ENCODE data around the gene PTTG1IP.
"Not testable (repeated sequence)": the region's sequence is repeated elsewhere in the genome, so short reads cannot be mapped to it uniquely, and the experiment has no call there.

Gene PTTG1IP

GRCh38 chr21:44883250-44883649, 9.8 kb upstream of the PTTG1IP start:
- DNase-seq (ENCODE audit: low read depth in 4 of 4, low spot score in 1 of 4) = no peak

- DNase-seq (ENCODE audit: low read depth in 4 of 4, low spot score in 1 of 4) = no peak
These were observed 7.8 kb upstream of the PTTG1IP start for GRCh38 chr21:44881198-44881872.

- no peak for DNase-seq (ENCODE audit: low read depth in 4 of 4, low spot score in 1 of 4)
These were observed 7.1 kb upstream of the PTTG1IP start for GRCh38 chr21:44880405-44881197.

- DNase-seq (ENCODE audit: low read depth in 4 of 4, low spot score in 1 of 4) = not testable (repeated sequence)
These were observed 5.7 kb upstream of the PTTG1IP start for GRCh38 chr21:44879238-44879637.

GRCh38 chr21:44878053-44878982, 4.8 kb upstream of the PTTG1IP start:
- DNase-seq (ENCODE audit: low read depth in 4 of 4, low spot score in 1 of 4) = no peak

- DNase-seq (ENCODE audit: low read depth in 4 of 4, low spot score in 1 of 4) = no peak
These were observed 3.5 kb upstream of the PTTG1IP start for GRCh38 chr21:44876849-44877575.

GRCh38 chr21:44875316-44875700, 1.8 kb upstream of the PTTG1IP start:
- no peak for DNase-seq (ENCODE audit: low read depth in 4 of 4, low spot score in 1 of 4)

GRCh38 chr21:44874497-44875315, 1.2 kb upstream of the PTTG1IP start:
- no peak for DNase-seq (ENCODE audit: low read depth in 4 of 4, low spot score in 1 of 4)

GRCh38 chr21:44874240-44874496, 678 bp upstream of the PTTG1IP start:
- DNase-seq (ENCODE audit: low read depth in 4 of 4, low spot score in 1 of 4) = no peak

- DNase-seq (ENCODE audit: low read depth in 4 of 4, low spot score in 1 of 4) = no peak
These were observed 688 bp downstream of the PTTG1IP start for GRCh38 chr21:44872649-44873355.

GRCh38 chr21:44872323-44872648, 1.2 kb downstream of the PTTG1IP start:
- DNase-seq (ENCODE audit: low read depth in 4 of 4, low spot score in 1 of 4) = no peak

- DNase-seq (ENCODE audit: low read depth in 4 of 4, low spot score in 1 of 4) = no peak
These were observed 1.8 kb downstream of the PTTG1IP start for GRCh38 chr21:44871576-44872269.

GRCh38 chr21:44870748-44871495, 2.6 kb downstream of the PTTG1IP start:
- no peak for DNase-seq (ENCODE audit: low read depth in 4 of 4, low spot score in 1 of 4)

GRCh38 chr21:44869781-44870747, 3.4 kb downstream of the PTTG1IP start:
- no peak for DNase-seq (ENCODE audit: low read depth in 4 of 4, low spot score in 1 of 4)

GRCh38 chr21:44868707-44869106, 4.8 kb downstream of the PTTG1IP start:
- no peak for DNase-seq (ENCODE audit: low read depth in 4 of 4, low spot score in 1 of 4)

- DNase-seq (ENCODE audit: low read depth in 4 of 4, low spot score in 1 of 4) = no peak
These were observed 5.3 kb downstream of the PTTG1IP start for GRCh38 chr21:44867999-44868700.

- DNase-seq (ENCODE audit: low read depth in 4 of 4, low spot score in 1 of 4) = no peak
These were observed 6.0 kb downstream of the PTTG1IP start for GRCh38 chr21:44867464-44867863.

All from stimulated activated CD4-positive, alpha-beta T cell treated with anti-CD3 and anti-CD28 coated beads, Interleukin-1b, Interleukin-23, amount 100 ng/mL, for 24 hours (primary cell).